ENCODE data around the gene ZNF354C. TPM values are rescaled to one million over a fixed set of nuclear protein-coding genes. Genes with fewer than 3 reads are reported as not detected.

Gene ZNF354C
- polyA plus RNA-seq, 3 donors = 16.8 to 20.0 (median 18.2) TPM

DNA sequence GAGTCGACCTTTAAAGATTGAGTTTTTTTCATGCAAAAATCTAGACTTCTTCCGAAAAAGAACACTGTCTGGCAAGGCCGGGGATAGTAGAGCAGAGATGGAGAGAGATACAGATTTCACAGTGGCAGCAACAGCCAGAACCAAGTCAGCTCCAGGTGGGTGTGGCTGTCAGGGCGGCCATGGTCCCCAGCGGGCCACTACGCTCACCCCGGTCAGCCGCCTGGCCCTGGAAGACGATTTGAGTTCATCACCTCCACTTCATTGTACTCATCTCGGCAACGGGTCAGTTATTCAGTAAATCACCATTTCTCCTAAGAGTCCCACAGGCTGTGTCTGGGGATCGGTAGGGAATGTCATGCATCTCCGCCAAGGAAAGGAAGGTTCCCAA is 53.0 kb downstream of the ZNF354C start:
- no peak for DNase-seq (ENCODE audit: low read depth in 3 of 3, low spot score in 2 of 3)

DNA sequence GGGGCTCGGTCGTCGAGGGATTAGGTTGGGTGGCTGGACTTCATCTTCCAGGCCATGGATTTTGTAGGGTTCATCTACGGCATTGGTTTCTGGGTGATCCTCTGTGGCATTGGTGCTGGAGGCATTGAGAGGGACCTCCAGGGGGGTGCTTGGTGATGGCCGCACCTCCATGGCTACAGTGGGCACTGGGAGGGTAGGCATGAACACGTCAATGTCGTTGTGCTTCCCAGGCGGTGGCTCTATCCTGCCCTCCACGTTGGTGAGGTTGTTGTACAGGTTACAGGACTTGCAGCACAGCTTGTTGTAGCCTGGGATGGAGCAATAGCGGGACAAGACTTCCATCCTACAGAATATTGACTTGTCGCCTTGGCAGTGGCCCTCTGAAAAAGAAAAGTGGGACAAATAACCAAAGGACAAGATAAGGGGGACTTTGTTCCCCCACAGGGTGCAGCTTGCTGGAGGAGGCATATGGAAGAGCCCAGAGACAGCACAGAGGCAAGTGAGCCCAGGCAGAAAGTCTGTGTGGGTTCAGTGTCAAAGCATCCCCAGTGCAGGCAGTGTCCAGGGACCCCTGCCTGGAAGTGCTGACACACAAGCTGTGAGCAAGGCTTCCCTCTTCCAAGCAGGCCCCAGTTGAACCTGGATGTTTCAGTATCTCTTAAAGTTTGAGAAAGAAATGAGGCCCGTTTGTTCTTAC is 53.9 kb downstream of the ZNF354C start:
- DNase-seq (ENCODE audit: low read depth in 3 of 3, low spot score in 2 of 3) = no peak

DNA sequence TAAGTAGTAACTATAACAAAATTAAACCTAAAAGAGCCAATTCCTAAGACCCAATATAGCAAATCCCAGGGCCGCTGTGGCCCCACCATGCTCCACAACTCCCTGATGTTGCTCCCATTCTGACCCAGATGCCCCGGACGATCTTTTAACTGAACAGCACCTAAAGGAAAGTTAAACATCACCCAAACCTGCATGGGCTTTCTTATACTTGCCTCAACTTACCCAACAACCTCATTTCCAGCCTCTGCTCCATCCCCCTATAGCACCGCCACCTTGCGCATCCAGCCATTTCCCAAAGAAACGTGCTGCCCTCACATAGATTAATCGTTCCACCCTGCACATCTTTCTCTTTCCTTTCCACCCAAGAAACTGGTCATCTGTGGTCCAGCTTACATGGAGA is 54.6 kb downstream of the ZNF354C start:
- no peak for DNase-seq (ENCODE audit: low read depth in 3 of 3, low spot score in 2 of 3)

DNA sequence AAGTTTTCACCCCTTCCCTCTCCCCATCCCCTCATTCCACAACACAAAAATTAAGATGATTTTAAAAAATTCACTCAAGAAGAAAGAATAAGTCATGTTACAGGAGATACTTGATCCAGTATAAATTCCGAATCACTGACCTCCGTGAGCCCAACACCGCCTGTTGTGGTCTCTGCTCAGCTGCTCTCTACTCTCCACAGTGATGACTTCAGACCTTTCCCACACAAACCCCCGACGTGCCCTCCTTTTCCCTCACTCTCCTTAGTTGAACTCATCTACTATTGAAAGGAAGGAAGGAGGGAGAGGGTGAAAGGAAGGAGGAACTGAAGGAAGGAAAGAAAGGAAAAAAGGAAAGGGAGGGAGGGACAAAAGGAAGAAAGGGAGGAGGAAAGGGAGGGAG is 55.1 kb downstream of the ZNF354C start:
- no peak for DNase-seq (ENCODE audit: low read depth in 3 of 3, low spot score in 2 of 3)

GRCh38 chr5:179115845-179116524 is 55.8 kb downstream of the ZNF354C start:
- no peak for DNase-seq (ENCODE audit: low read depth in 3 of 3, low spot score in 2 of 3)

GRCh38 chr5:179118338-179118737 is 58.2 kb downstream of the ZNF354C start:
- no peak for DNase-seq (ENCODE audit: low read depth in 3 of 3, low spot score in 2 of 3)

- no peak for DNase-seq (ENCODE audit: low read depth in 3 of 3, low spot score in 2 of 3)
These were observed 58.7 kb downstream of the ZNF354C start for GRCh38 chr5:179118756-179119414.

DNA sequence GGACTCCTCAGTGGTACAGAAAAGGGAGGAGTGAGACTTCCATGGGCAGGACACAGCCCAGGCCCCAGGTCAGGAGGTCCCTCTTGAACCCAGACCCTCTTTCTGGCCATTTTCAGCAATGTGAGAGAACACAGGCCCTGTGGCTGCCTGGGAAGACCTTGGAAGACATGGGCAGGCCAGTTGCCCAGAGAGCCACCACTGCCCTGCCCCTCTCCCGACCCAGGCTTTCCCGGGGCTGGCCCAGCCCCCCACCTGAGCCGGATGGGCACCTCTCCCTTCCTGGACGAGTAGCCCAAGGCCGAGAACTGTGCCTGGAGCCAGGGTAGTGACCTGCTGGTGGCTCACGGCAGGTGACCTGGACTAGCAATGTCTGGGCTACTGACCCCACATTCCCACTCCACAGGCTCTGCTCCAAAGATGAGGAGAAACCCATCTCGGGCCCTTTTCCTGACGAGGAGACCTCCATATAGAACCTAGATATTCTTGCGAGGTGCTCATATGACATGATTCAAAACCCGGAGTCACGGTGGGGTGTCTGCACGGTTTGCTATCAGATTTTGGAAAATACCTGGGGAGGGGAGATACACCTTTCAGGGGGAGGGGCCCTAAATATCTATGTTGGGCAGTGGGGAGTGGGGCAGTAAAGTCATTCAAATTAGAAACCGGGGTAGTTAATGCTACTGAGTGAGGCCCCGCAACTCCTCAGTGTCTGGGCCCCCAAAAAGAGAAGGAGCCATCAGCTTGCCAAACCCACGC is 59.4 kb downstream of the ZNF354C start:
- DNase-seq (ENCODE audit: low read depth in 3 of 3, low spot score in 2 of 3) = no peak

DNA sequence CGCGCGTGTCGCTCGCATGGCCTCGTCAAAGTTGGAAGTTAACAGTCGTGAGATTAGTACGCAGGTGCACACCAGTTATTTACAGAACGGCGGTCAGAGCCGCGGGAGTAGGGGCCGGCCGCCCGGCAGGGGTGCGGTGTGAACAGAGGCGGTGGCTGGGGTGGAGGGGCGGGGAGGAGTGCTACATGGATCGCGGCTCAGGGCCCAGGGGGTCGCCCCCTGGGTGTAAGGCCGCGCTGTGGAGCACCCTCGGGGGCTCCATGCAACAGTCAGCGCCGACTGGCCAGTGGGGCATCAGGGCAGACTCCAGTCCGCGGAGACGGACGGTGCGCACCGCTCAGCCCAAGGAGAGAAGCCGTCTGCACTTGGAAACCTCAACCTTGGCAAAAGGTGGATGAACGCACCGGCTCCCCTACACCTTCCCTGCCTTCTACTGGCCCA is 60.3 kb downstream of the ZNF354C start:
- DNase-seq (ENCODE audit: low read depth in 3 of 3, low spot score in 2 of 3) = no peak

- no peak for DNase-seq (ENCODE audit: low read depth in 3 of 3, low spot score in 2 of 3)
These were observed 60.9 kb downstream of the ZNF354C start for GRCh38 chr5:179120951-179121666.

GRCh38 chr5:179121667-179122111 is 61.5 kb downstream of the ZNF354C start:
- no peak for DNase-seq (ENCODE audit: low read depth in 3 of 3, low spot score in 2 of 3)

GRCh38 chr5:179122411-179123108 is 62.4 kb downstream of the ZNF354C start:
- DNase-seq (ENCODE audit: low read depth in 3 of 3, low spot score in 2 of 3) = no peak

- DNase-seq (ENCODE audit: low read depth in 3 of 3, low spot score in 2 of 3) = no peak
These were observed 62.9 kb downstream of the ZNF354C start for GRCh38 chr5:179123109-179123426.

DNA sequence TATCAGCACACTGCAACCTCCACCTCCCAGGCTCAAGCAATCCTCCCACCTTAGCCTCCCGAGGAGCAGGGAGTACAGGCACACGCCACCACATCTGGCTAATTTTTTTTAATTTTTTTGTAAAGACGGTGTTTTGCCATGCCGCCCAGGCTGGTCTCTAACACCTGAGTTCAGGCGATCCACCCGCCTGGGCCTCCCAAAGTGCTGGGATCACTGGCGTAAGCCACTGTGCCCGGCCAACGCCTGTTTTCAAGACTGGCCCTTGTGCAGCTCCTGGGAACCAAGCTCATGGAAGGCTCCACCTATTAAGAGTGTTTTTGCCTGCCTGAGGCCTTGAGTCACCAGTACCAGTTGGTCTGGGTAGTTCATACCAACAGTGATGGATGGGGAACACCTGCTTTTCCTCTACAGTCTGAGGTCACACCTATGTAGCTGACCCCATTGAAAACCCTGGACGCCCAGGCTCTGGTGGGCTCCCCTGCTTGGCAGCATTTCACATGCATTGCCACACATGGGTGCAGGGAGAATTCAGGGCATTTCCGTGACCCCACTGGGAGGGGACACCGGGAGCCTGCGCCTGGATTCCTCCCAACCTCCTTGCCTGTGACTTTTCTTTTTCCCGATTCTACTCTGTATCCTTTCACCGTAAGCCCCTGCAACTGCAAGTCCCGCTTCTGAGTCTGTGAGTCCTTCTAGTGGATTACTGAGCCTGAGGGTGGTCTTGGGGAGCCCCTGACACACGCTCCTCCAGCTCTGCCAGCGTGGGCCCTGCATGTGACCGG is 63.5 kb downstream of the ZNF354C start:
- no peak for DNase-seq (ENCODE audit: low read depth in 3 of 3, low spot score in 2 of 3)

GRCh38 chr5:179124273-179124852 is 64.2 kb downstream of the ZNF354C start:
- DNase-seq (ENCODE audit: low read depth in 3 of 3, low spot score in 2 of 3) = no peak

GRCh38 chr5:179124853-179125788 is 64.9 kb downstream of the ZNF354C start:
- DNase-seq (ENCODE audit: low read depth in 3 of 3, low spot score in 2 of 3) = no peak

- DNase-seq (ENCODE audit: low read depth in 3 of 3, low spot score in 2 of 3) = no peak
These were observed 65.8 kb downstream of the ZNF354C start for GRCh38 chr5:179125789-179126505.

Measured in right renal cortex interstitium (tissue), 3 donors.